HepG2 (cell line): Measurements from ENCODE around the gene FUCA2. TPM values are rescaled to one million over a fixed set of nuclear protein-coding genes. Genes with fewer than 3 reads are reported as not detected.

Source experiments
- ATAC-seq: fragments of 200-7000 bp; cut with Tn5 transposase; 3 replicates; pipeline ENCODE4 v1.9.1; 2020; ENCODE audit warnings: mild to moderate bottlenecking, moderate library complexity
- BruUV-seq: library from RNA; stranded (reverse); fragments of 400-500 nt; replicated peaks from 2 replicates; lab custom pipeline; 2021; lab: Mats Ljungman, UMichigan
- CTCF ChIA-PET: fragments of 300-600 bp; formaldehyde crosslinking; extraction: SDS; loops from one replicate; lab custom pipeline; 2021; ENCODE audit warnings: low total read pairs, inconsistent platforms, low intra/inter-chr PET ratio; lab: Yijun Ruan, JAX
- POLR2A ChIA-PET: fragments of 350-600 bp; sonication (Branson Sonifier 250); formaldehyde crosslinking; loops from one replicate; lab custom pipeline; 2020; ENCODE audit warnings: antibody characterized with exemption, inconsistent platforms; lab: Yijun Ruan, JAX
- DNase-seq: peaks from one replicate; pipeline ENCODE4 v3.0.0-alpha.2; 2015; ENCODE audit warnings: low spot score
- FAIRE-seq: peaks from 3 replicates; lab custom pipeline; 2011; peaks lifted over from hg19 to GRCh38; lab: Jason Lieb, UNC
- H2AFZ ChIP-seq: one replicate; pipeline ENCODE4 v1.6.1; 2011; ENCODE audit warnings: low read length, inconsistent platforms
- H3K27ac ChIP-seq: fragments of 300-600 bp; 3 replicates; pipeline ENCODE4 v1.8.0; 2011; ENCODE audit warnings: mixed run types, mild to moderate bottlenecking, mixed read lengths, low read length, inconsistent platforms; ENCODE audit not compliant: insufficient read depth; ENCODE audit errors: extremely low read length
- H3K27me3 ChIP-seq, 2 experiments: fragments of 200-600 bp in 1 of 2; 2 replicates in 1 of 2; 3 replicates in 1 of 2; pipeline versions ENCODE4 v1.6.0 to v1.8.0; 2011; ENCODE audit warnings: low read length in 2 of 2, mild to moderate bottlenecking in 2 of 2, moderate library complexity in 2 of 2, inconsistent platforms in 1 of 2; ENCODE audit not compliant: insufficient read depth in 2 of 2, control insufficient read depth in 1 of 2
- H3K36me3 ChIP-seq, 2 experiments: fragments of 200-600 bp in 1 of 2; replicated peaks in 1 of 2; 2 replicates in 1 of 2; 3 replicates in 1 of 2; pipeline versions ENCODE4 v1.5.1 to v1.8.0; 2011; ENCODE audit warnings: low read length in 2 of 2, inconsistent platforms in 1 of 2; ENCODE audit not compliant: insufficient read depth in 2 of 2, control insufficient read depth in 1 of 2
- H3K4me1 ChIP-seq: 2 replicates; pipeline ENCODE4 v1.5.1; 2012; ENCODE audit warnings: low read length, inconsistent platforms; ENCODE audit not compliant: insufficient read depth
- H3K4me2 ChIP-seq: 2 replicates; pipeline ENCODE4 v1.6.0; 2011; ENCODE audit warnings: low read depth, low read length, inconsistent platforms
- H3K4me3 ChIP-seq, 3 experiments: fragments of 200-600 bp in 1 of 3; sonication (generic), shearing (Covaris generic) in 1 of 3; replicated peaks in 1 of 3; 2 replicates each; pipeline ENCODE4 v1.5.1; 2011 to 2016; ENCODE audit warnings: low read length in 3 of 3, inconsistent platforms in 2 of 3, low read depth in 2 of 3, mild to moderate bottlenecking in 2 of 3, control low read depth in 1 of 3, mixed read lengths in 1 of 3; ENCODE audit not compliant: insufficient read depth in 1 of 3
- H3K79me2 ChIP-seq: one replicate; pipeline ENCODE4 v1.6.1; 2011; ENCODE audit warnings: low read length, inconsistent platforms; ENCODE audit not compliant: insufficient read depth
- H3K9ac ChIP-seq: 2 replicates; pipeline ENCODE4 v1.6.0; 2011; ENCODE audit warnings: mild to moderate bottlenecking, low read depth, low read length, inconsistent platforms; ENCODE audit not compliant: insufficient read depth
- H3K9me3 ChIP-seq: 2 replicates; pipeline ENCODE4 v1.5.1; 2012; ENCODE audit warnings: mild to moderate bottlenecking, low read length
- H4K20me1 ChIP-seq: 2 replicates; pipeline ENCODE4 v1.6.0; 2011; ENCODE audit warnings: inconsistent platforms, mild to moderate bottlenecking, low read length, moderate library complexity; ENCODE audit not compliant: insufficient read depth
- EZH2 ChIP-seq: conservative IDR thresholded peaks from 2 replicates; pipeline ENCODE4 v1.6.1; 2012; ENCODE audit warnings: mild to moderate bottlenecking, low read depth, low read length, moderate library complexity
- GATA4 ChIP-seq: sonication (generic); IDR thresholded peaks from 2 replicates; pipeline ENCODE4 v1.6.1; 2016; ENCODE audit warnings: antibody characterized with exemption, low read depth, borderline replicate concordance
- GATAD2A ChIP-seq: IDR thresholded peaks from 2 replicates; pipeline ENCODE4 v1.6.1; 2016
- ONECUT2 ChIP-seq: sonication (generic); formaldehyde crosslinking; IDR thresholded peaks from 2 replicates; pipeline ENCODE4 v1.4.0; 2020; ENCODE audit warnings: missing genetic modification reagents
- THAP11 ChIP-seq: IDR thresholded peaks from 2 replicates; pipeline ENCODE4 v1.6.1; 2016; ENCODE audit warnings: missing biosample characterization, missing genetic modification reagents
- ZNF3 ChIP-seq: IDR thresholded peaks from 2 replicates; pipeline ENCODE4 v1.7.0; 2017; ENCODE audit warnings: inconsistent platforms
- ZNF431 ChIP-seq: sonication (generic); formaldehyde crosslinking; IDR thresholded peaks from 2 replicates; pipeline ENCODE4 v1.9.0; 2022; ENCODE audit warnings: missing genetic modification reagents, low read depth, mild to moderate bottlenecking, borderline replicate concordance
- WGBS: methylation state at CpG from one replicate; pipeline ENCODE4 v1.1.6; 2017; ENCODE audit warnings: low lambda C conversion rate; 5-methylcytosine and 5-hydroxymethylcytosine counted together
- in situ Hi-C: cut with HindIII; loops from 2 replicates; pipeline ENCODE4 v1.10.0; 2017; ENCODE audit warnings: low pct_unique_long_range_greater_than_20kb; ENCODE audit not compliant: extremely low pct_ligation_motif_present
- intact Hi-C: fragments of 100-400 bp; cut with micrococcal nuclease; formaldehyde crosslinking; loops from one replicate; pipeline ENCODE4 v1.10.0; 2022; ENCODE audit not compliant: unreplicated experiment
- polyA plus RNA-seq, 8 experiments: library from polyadenylated mRNA; depleted of rRNA in 3 of 8; stranded (reverse) in 7 of 8; unstranded in 1 of 8; fragments of >200 nt; fragmentation: Illumina TruSeq in 4 of 8; extraction: Trizol in 4 of 8; gene quantifications; 2 replicates each; pipeline versions ENCODE4 v1.2.1 to v1.2.3, GENCODE V29; 2011 to 2016; ENCODE audit warnings: low read depth in 4 of 8, missing spikeins in 1 of 8, mixed read lengths in 1 of 8; ENCODE audit not compliant: insufficient read depth in 1 of 8
- total RNA-seq, 5 experiments: library from RNA; depleted of rRNA; stranded (reverse); fragments of >200 nt; fragmentation: Illumina TruSeq; extraction: Trizol; gene quantifications; 2 replicates each; pipeline ENCODE4 v1.2.3, GENCODE V29; 2016; ENCODE audit warnings: low read depth in 1 of 5
- TF ChIP-seq, protein P1 (sequence below): sonication (generic); formaldehyde crosslinking; IDR thresholded peaks from 2 replicates; pipeline ENCODE4 v1.5.0; 2020; ENCODE audit warnings: missing genetic modification reagents, mild to moderate bottlenecking, borderline replicate concordance
- TF ChIP-seq, protein P2 (sequence below): sonication (generic); formaldehyde crosslinking; IDR thresholded peaks from 2 replicates; pipeline ENCODE4 v1.8.1; 2023; ENCODE audit warnings: missing genetic modification reagents, mild to moderate bottlenecking, borderline replicate concordance
- TF ChIP-seq, protein P3 (sequence below): sonication (generic); formaldehyde crosslinking; IDR thresholded peaks from 2 replicates; pipeline ENCODE4 v1.4.0; 2020; ENCODE audit warnings: missing genetic modification reagents
- TF ChIP-seq, protein P4 (sequence below): sonication (generic); formaldehyde crosslinking; IDR thresholded peaks from 2 replicates; pipeline ENCODE4 v1.8.0; 2022; ENCODE audit warnings: missing genetic modification reagents, mild to moderate bottlenecking, moderate library complexity, borderline replicate concordance
- TF ChIP-seq, protein P5 (sequence below): sonication (generic); formaldehyde crosslinking; conservative IDR thresholded peaks from 2 replicates; pipeline ENCODE4 v1.4.0; 2020; ENCODE audit warnings: missing genetic modification reagents

Gene FUCA2
- total and polyA plus RNA-seq, 2 of the 13 experiments (the other 11 are each of a cell fraction or from before 2014, with no cell fraction given), result 87.4 to 144 TPM

DNA sequence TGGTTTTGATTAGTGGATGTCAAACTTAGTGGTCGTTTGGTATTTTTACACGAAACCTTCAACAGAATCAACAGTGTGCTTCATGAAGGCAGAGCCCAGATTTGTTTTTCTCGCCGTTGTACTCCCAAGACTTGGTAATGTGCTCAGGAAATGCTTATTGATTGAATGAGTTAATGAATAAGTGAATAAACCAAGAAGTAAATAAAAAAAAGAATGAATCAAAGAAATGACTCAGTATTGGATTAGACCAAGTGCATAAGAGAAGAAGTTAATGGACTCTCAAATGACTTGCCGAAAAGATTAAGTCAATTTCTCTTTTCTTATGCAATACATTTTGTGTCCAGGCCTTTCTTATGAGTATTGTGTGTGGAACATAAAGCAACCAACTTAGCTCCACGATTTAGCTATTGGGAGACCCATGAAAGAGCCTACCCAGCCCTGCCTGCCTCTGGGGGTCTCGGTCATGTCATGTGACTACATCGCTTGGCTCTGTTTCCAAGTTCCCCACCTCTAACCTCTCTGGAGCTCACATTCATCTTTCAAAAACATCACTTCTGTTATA is 10.6 kb upstream of the FUCA2 start (continued):
- TF ChIP-seq GATAD2A (CRISPR knock-in tag) (peak; percentile 32; the same call in 1 of the 2 replicates), ONECUT2 (CRISPR knock-in tag) (peak; percentile 20; the same call in 1 of the 2 replicates)

DNA sequence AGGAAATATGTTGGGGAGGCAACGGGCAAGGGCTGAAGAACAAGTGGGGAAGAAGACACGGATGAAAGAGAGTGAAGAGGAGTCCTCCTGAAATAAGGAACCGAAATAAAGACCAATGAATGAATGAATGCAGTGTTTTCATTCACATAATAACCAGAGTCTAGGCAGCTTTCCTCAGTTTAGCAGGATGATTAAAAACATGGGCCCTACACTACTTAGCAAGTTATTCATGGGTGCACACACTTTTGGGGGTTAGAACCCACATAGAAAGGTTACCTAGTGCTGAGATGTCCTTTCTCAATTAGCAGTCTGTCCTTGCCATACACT is 5.9 kb upstream of the FUCA2 start:
- Histone ChIP-seq H3K27me3 (peaks cover 2 to 20% of the 10 kb centered on the region in 2 experiments; a peak in 3 of 5 replicates), H3K79me2 (no peaks in the 10 kb centered on the region), H3K4me3 (no peak overlapping the region), H3K4me1 (peaks cover 11% of the 10 kb centered on the region; the same call in 1 of the 2 replicates), H4K20me1 (no peaks in the 10 kb centered on the region), H2AFZ (no peak overlapping the region), H3K9me3 (no peaks in the 10 kb centered on the region), H3K9ac (no peak overlapping the region), H3K27ac (no peak overlapping the region), H3K36me3 (no peaks in the 10 kb centered on the region), H3K4me2 (no peak overlapping the region)
- ATAC-seq (no peak), DNase-seq (no peak), FAIRE-seq (no peak)
- POLR2A ChIA-PET, result no interaction called here
- BruUV-seq, result no TSS peak
- 15% methylated on average over 3 of the region's 3 CpGs for WGBS
- in situ Hi-C loops (no loop called here), intact Hi-C loops (no loop called here)
- CTCF ChIA-PET, result no interaction called here
- TF ChIP-seq THAP11 (CRISPR knock-in tag) (no peak), EZH2 (no peak), GATA4 (no peak), ZNF431 (no peak), ZNF3 (CRISPR knock-in tag) (no peak)
- TF ChIP-seq, protein P1, sequence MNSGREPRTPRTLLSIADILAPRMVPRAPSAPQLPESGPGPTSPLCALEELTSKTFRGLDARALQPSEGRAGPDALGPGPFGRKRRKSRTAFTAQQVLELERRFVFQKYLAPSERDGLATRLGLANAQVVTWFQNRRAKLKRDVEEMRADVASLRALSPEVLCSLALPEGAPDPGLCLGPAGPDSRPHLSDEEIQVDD (CRISPR knock-in tag), result no peak
- TF ChIP-seq, protein P2, sequence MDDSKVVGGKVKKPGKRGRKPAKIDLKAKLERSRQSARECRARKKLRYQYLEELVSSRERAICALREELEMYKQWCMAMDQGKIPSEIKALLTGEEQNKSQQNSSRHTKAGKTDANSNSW (CRISPR knock-in tag), result no peak
- TF ChIP-seq, protein P3, sequence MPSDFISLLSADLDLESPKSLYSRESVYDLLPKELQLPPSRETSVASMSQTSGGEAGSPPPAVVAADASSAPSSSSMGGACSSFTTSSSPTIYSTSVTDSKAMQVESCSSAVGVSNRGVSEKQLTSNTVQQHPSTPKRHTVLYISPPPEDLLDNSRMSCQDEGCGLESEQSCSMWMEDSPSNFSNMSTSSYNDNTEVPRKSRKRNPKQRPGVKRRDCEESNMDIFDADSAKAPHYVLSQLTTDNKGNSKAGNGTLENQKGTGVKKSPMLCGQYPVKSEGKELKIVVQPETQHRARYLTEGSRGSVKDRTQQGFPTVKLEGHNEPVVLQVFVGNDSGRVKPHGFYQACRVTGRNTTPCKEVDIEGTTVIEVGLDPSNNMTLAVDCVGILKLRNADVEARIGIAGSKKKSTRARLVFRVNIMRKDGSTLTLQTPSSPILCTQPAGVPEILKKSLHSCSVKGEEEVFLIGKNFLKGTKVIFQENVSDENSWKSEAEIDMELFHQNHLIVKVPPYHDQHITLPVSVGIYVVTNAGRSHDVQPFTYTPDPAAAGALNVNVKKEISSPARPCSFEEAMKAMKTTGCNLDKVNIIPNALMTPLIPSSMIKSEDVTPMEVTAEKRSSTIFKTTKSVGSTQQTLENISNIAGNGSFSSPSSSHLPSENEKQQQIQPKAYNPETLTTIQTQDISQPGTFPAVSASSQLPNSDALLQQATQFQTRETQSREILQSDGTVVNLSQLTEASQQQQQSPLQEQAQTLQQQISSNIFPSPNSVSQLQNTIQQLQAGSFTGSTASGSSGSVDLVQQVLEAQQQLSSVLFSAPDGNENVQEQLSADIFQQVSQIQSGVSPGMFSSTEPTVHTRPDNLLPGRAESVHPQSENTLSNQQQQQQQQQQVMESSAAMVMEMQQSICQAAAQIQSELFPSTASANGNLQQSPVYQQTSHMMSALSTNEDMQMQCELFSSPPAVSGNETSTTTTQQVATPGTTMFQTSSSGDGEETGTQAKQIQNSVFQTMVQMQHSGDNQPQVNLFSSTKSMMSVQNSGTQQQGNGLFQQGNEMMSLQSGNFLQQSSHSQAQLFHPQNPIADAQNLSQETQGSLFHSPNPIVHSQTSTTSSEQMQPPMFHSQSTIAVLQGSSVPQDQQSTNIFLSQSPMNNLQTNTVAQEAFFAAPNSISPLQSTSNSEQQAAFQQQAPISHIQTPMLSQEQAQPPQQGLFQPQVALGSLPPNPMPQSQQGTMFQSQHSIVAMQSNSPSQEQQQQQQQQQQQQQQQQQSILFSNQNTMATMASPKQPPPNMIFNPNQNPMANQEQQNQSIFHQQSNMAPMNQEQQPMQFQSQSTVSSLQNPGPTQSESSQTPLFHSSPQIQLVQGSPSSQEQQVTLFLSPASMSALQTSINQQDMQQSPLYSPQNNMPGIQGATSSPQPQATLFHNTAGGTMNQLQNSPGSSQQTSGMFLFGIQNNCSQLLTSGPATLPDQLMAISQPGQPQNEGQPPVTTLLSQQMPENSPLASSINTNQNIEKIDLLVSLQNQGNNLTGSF (CRISPR knock-in tag), result no peak
- TF ChIP-seq, protein P4, sequence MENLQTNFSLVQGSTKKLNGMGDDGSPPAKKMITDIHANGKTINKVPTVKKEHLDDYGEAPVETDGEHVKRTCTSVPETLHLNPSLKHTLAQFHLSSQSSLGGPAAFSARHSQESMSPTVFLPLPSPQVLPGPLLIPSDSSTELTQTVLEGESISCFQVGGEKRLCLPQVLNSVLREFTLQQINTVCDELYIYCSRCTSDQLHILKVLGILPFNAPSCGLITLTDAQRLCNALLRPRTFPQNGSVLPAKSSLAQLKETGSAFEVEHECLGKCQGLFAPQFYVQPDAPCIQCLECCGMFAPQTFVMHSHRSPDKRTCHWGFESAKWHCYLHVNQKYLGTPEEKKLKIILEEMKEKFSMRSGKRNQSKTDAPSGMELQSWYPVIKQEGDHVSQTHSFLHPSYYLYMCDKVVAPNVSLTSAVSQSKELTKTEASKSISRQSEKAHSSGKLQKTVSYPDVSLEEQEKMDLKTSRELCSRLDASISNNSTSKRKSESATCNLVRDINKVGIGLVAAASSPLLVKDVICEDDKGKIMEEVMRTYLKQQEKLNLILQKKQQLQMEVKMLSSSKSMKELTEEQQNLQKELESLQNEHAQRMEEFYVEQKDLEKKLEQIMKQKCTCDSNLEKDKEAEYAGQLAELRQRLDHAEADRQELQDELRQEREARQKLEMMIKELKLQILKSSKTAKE (CRISPR knock-in tag), result no peak
- TF ChIP-seq, protein P5, sequence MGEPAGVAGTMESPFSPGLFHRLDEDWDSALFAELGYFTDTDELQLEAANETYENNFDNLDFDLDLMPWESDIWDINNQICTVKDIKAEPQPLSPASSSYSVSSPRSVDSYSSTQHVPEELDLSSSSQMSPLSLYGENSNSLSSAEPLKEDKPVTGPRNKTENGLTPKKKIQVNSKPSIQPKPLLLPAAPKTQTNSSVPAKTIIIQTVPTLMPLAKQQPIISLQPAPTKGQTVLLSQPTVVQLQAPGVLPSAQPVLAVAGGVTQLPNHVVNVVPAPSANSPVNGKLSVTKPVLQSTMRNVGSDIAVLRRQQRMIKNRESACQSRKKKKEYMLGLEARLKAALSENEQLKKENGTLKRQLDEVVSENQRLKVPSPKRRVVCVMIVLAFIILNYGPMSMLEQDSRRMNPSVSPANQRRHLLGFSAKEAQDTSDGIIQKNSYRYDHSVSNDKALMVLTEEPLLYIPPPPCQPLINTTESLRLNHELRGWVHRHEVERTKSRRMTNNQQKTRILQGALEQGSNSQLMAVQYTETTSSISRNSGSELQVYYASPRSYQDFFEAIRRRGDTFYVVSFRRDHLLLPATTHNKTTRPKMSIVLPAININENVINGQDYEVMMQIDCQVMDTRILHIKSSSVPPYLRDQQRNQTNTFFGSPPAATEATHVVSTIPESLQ (CRISPR knock-in tag), result no peak
